Left ventricle myocardium inferior (tissue), 1 donor: ENCODE measurements around the gene ZNF208. TPM values are rescaled to one million over a fixed set of nuclear protein-coding genes. Genes with fewer than 3 reads are reported as not detected.
A peak's percentile ranks its signal among the peaks of the same experiment; 100 is the strongest.
"Not testable (repeated sequence)": the region's sequence is repeated elsewhere in the genome, so short reads cannot be mapped to it uniquely, and the experiment has no call there.

Source experiments
- DNase-seq: peaks from one replicate; pipeline ENCODE4 v3.0.0-alpha.2; 2020
- H3K27ac ChIP-seq: fragments of 200-600 bp; replicated peaks from 2 replicates; pipeline ENCODE4 v1.8.0; 2021
- H3K27me3 ChIP-seq: fragments of 200-600 bp; 2 replicates; pipeline ENCODE4 v1.8.0; 2021; ENCODE audit warnings: low read depth
- H3K36me3 ChIP-seq: fragments of 200-600 bp; 2 replicates; pipeline ENCODE4 v1.8.0; 2021
- H3K4me1 ChIP-seq: fragments of 200-600 bp; 2 replicates; pipeline ENCODE4 v1.8.0; 2021
- H3K4me3 ChIP-seq: fragments of 200-600 bp; 2 replicates; pipeline ENCODE4 v1.8.0; 2021; ENCODE audit warnings: mild to moderate bottlenecking, moderate library complexity
- H3K9me3 ChIP-seq: fragments of 200-600 bp; replicated peaks from 2 replicates; pipeline ENCODE4 v1.8.0; 2021
- intact Hi-C: fragments of 100-400 bp; cut with micrococcal nuclease; formaldehyde crosslinking; loops from one replicate; pipeline ENCODE4 v1.11.0; 2022
- total RNA-seq: library from RNA; stranded (reverse); fragmentation: NEBNext Ultra II Directional; extraction: Animal tissue kit (Norgen Biotek cat#: 25700); gene quantifications from one replicate; pipeline ENCODE4 v1.2.1, GENCODE V29; 2021
- TF ChIP-seq, protein P1 (sequence below): fragments of 200-600 bp; IDR thresholded peaks from 2 replicates; pipeline ENCODE4 v1.8.0; 2021; ENCODE audit warnings: antibody characterized with exemption, mild to moderate bottlenecking, borderline replicate concordance
- donor health status: DM: no; HTN: yes; CAD: no; lungs with severe emphysema.

ZNF208 gene
- total RNA-seq, 1 donor from 2014 or later: 43.3 TPM

DNA sequence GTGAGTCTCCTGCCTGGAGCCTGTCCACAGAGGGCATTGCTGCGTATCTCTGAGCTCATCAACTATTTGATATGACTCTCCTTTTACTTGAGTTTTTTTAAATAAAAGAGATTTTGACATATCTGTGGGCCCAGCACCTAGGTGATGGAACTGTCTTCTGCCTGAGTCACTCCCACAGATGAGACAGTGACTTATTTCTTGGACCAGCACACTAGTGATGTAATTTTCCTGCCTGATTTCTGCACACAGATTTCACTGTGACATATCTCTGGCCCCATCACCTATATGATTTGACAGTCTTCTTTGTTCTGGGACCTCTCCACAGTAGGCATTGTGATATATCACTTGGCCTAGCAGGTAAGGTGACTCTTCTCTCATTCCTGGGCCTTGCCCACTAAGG lies 108.2 kb downstream of the ZNF208 start:
- H3K9me3 ChIP-seq: peaks cover 40% of the 10 kb centered on the region
- H3K4me1 ChIP-seq: no peaks in the 10 kb centered on the region
- DNase-seq: no peak
- TF ChIP-seq, protein P1, sequence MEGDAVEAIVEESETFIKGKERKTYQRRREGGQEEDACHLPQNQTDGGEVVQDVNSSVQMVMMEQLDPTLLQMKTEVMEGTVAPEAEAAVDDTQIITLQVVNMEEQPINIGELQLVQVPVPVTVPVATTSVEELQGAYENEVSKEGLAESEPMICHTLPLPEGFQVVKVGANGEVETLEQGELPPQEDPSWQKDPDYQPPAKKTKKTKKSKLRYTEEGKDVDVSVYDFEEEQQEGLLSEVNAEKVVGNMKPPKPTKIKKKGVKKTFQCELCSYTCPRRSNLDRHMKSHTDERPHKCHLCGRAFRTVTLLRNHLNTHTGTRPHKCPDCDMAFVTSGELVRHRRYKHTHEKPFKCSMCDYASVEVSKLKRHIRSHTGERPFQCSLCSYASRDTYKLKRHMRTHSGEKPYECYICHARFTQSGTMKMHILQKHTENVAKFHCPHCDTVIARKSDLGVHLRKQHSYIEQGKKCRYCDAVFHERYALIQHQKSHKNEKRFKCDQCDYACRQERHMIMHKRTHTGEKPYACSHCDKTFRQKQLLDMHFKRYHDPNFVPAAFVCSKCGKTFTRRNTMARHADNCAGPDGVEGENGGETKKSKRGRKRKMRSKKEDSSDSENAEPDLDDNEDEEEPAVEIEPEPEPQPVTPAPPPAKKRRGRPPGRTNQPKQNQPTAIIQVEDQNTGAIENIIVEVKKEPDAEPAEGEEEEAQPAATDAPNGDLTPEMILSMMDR: no peak
- no peak overlapping the region for H3K4me3 ChIP-seq
- H3K36me3 ChIP-seq: no peaks in the 10 kb centered on the region
- H3K27ac ChIP-seq: no peak overlapping the region
- intact Hi-C loops: no loop called here
- no peaks in the 10 kb centered on the region for H3K27me3 ChIP-seq

DNA sequence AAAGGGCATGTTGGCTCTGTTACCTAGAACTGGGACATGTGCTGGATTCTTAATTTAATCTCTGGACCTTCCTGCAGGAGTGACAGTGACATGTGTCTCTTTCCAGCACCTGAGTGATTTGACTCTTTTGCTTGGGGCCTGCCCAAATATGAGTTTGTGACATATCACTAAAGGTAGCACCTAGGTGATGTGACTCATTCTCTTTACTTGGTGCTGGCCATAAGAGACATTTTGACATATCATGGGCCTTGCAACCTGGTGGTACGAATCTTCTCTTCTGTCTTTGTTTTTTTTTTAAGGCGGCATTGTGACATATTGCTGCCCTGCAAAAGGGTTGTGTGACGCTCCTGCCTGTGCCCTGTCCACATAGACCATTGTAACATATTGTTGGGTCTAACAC lies 108.9 kb downstream of the ZNF208 start:
- no peak overlapping the region for H3K4me3 ChIP-seq
- TF ChIP-seq, protein P1: no peak
- DNase-seq: no peak
- no peaks in the 10 kb centered on the region for H3K4me1 ChIP-seq
- H3K36me3 ChIP-seq: no peaks in the 10 kb centered on the region
- intact Hi-C loops: no loop called here
- peaks cover 47% of the 10 kb centered on the region for H3K9me3 ChIP-seq
- no peak overlapping the region for H3K27ac ChIP-seq
- no peaks in the 10 kb centered on the region for H3K27me3 ChIP-seq

DNA sequence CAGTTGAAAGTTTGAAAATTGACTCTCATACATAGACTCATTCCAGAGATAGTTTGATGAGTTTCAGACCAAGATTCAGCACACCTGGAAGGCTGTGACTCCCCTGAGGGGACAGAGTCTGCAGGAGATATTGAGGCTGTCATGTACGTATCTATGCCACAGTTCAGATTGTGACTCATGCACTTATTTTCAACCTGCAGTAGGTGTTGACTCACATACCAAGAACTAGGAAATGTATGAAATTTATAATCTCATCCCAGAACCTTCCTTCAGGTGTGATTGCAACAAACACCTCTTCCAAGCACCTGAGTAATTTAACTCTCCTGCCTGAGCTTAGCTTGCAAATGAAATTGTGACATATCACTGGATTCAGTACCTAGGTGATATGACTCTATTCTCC lies 110.3 kb downstream of the ZNF208 start:
- no peak for DNase-seq
- Histone ChIP-seq H3K27ac (no peak overlapping the region), H3K4me3 (no peak overlapping the region), H3K27me3 (no peaks in the 10 kb centered on the region), H3K4me1 (no peaks in the 10 kb centered on the region), H3K36me3 (no peaks in the 10 kb centered on the region), H3K9me3 (peaks cover 54% of the 10 kb centered on the region)
- TF ChIP-seq, protein P1: no peak
- intact Hi-C loops: no loop called here

DNA sequence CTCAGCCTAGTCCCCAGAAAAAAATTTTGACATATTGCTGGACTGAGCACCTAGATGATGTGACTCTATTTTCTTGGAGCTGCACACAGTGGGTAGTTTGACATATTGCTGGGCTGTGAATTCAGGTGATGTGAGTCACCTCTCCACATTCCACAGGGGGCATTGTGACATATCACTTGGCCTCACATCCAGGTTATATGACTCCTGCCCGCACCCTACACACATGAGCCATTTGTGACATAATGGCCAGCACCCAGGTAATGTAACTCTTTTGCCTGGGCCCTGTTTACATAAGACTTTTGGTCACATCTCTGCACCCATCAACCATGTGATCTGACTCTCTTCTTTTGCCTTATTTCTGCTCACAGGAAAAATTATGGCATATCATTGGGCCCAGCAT lies 119.7 kb downstream of the ZNF208 start:
- DNase-seq: no peak
- TF ChIP-seq, protein P1: no peak
- Histone ChIP-seq H3K4me3 (no peak overlapping the region), H3K36me3 (no peaks in the 10 kb centered on the region), H3K27me3 (peaks cover 4% of the 10 kb centered on the region), H3K9me3 (peaks cover 27% of the 10 kb centered on the region), H3K27ac (no peak overlapping the region), H3K4me1 (no peaks in the 10 kb centered on the region)
- intact Hi-C loops: no loop called here

DNA sequence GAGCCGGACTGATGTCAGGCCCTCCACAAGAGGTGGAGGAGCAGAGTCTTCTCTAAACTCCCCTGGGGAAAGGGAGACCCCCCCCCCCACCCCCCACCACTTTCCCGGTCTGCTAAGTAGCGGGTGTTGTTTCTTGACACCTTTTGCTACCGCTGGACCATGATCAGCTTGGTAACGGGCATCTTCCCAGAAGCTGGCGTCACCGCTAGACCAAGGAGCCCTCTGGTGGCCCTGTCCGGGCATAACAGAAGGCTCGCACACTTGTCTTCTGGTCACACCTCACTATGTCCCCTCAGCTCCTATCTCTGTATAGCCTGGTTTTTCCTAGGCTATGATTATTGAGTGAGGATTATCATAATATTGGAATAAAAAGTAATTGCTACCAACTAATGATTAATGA lies 120.7 kb downstream of the ZNF208 start:
- TF ChIP-seq, protein P1: peak; percentile 62
- H3K27me3 ChIP-seq, H3K4me3 ChIP-seq, intact Hi-C loops, H3K36me3 ChIP-seq, H3K27ac ChIP-seq, H3K4me1 ChIP-seq: not testable (repeated sequence)
- peak; percentile 29 for DNase-seq
- H3K9me3 ChIP-seq: peaks cover 16% of the 10 kb centered on the region

DNA sequence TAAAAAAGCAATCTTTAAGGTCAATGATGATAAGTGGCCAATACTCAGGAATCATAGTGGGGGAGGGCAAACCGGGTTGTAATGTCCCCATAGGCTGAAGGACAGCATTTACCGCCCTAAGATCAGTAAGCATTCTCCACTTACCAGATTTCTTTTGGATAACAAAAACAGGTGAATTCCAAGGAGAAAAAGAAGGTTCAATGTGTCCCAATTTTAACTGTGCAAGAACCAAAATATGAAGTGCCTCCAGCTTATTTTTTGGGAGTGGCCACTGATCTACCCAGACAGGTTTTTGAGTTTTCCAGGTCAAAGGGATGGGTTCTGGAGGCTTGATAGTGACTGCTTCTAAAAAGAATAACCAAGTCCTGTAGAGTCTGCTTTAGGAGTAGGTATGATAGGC lies 125.2 kb downstream of the ZNF208 start:
- intact Hi-C loops: not testable (repeated sequence)

DNA sequence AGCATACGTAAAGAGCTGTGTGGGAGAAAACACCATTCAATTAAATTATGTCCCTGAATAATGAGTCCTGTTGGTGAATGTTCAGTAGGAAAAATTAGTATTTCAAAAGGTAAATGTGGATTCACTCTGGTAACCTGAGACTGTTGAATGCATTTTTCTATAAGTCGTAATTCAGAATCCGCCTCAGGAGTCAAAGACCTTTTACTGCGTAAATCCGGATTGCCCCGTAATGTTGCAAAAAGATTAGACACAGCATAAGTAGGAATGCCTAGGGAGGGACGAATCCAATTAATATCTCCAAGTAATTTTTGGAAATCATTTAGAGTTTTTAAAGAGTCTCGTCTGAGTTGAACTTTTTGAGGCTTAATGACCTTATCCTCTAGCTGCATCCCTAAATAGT lies 126.0 kb downstream of the ZNF208 start:
- H3K4me1 ChIP-seq, H3K4me3 ChIP-seq, H3K9me3 ChIP-seq, H3K27ac ChIP-seq, DNase-seq, H3K36me3 ChIP-seq, H3K27me3 ChIP-seq, intact Hi-C loops: not testable (repeated sequence)

More for the DNA sequence above, 125.2 kb downstream of the ZNF208 start:
- not testable (repeated sequence) for H3K4me1 ChIP-seq, H3K9me3 ChIP-seq, H3K36me3 ChIP-seq, DNase-seq, H3K4me3 ChIP-seq, H3K27ac ChIP-seq, H3K27me3 ChIP-seq
